ENCODE measurements around the gene DHX58.

- TF ChIP-seq EZH2 (IDR thresholded peaks at IDR 0.05) = no peak
- TF ChIP-seq POLR2AphosphoS5 (IDR thresholded peaks at IDR 0.05; ENCODE audit: borderline replicate concordance, low read depth, low read length) = no peak
- no peak for TF ChIP-seq FOXP2 (optimal IDR thresholded peaks at IDR 0.05; ENCODE audit: control extremely low read depth, extremely low read length, insufficient read depth)
These were observed 5.4 kb downstream of the DHX58 start for GRCh38 chr17:42107124-42107523.

Measured in SK-N-MC (cell line).